ENCODE results near the gene FAM90A1. TPM values are rescaled to one million over a fixed set of nuclear protein-coding genes. Genes with fewer than 3 reads are reported as not detected.
"Not testable (repeated sequence)": the region's sequence is repeated elsewhere in the genome, so short reads cannot be mapped to it uniquely, and the experiment has no call there.

Gene FAM90A1
- total and polyA plus RNA-seq, 5 donors = 0.07 to 0.51 (median 0.23) TPM; not detected in 1

DNA sequence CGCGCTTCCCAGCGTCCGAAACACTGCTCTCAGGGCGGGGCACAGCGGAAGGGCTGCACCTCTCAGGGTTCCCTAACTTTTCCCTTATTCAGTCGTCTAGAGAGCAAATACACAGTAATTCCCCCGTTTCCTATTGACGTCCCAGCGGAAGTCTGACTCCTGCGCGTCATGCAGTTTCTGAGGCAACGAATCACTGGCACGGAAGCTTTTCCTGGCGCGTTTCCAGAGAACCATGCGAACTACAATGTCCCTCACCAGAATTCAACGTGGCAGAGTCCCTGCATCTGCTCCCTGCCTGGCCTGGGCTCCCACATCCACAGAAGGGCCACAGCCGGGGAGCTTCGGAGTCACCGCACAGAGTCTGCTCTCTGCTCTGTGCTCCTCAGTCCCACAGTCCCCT is 6.0 kb downstream of the FAM90A1 start:
- H3K27me3 ChIP-seq (ENCODE audit: control insufficient read depth, insufficient read depth); H3K4me3 ChIP-seq (ENCODE audit: low read length); intact Hi-C loops (cut with DNase I); H3K27ac ChIP-seq (ENCODE audit: low read length); H3K9me3 ChIP-seq (ENCODE audit: control insufficient read depth, low read length); ATAC-seq; H3K4me1 ChIP-seq (ENCODE audit: control insufficient read depth, insufficient read depth, low read length): not testable (repeated sequence)
- 78% methylated on average over 21 of the region's 21 CpGs for WGBS
- peak in 2 of 3 donors; percentile 59 to 73 for DNase-seq

- H3K4me3 ChIP-seq (ENCODE audit: low read length); H3K27ac ChIP-seq (ENCODE audit: low read length); intact Hi-C loops (cut with DNase I); H3K9me3 ChIP-seq (ENCODE audit: control insufficient read depth, low read length); H3K27me3 ChIP-seq (ENCODE audit: control insufficient read depth, insufficient read depth); DNase-seq; ATAC-seq; H3K4me1 ChIP-seq (ENCODE audit: control insufficient read depth, insufficient read depth, low read length): not testable (repeated sequence)
- WGBS = 79% methylated on average over 26 of the region's 26 CpGs
These were observed 8.6 kb downstream of the FAM90A1 start for GRCh38 chr12:8218711-8219382.

GRCh38 chr12:8197685-8198308 is 29.6 kb downstream of the FAM90A1 start:
- H3K27ac ChIP-seq (ENCODE audit: low read length); H3K4me3 ChIP-seq (ENCODE audit: low read length); H3K4me1 ChIP-seq (ENCODE audit: control insufficient read depth, insufficient read depth, low read length); DNase-seq; H3K9me3 ChIP-seq (ENCODE audit: control insufficient read depth, low read length); H3K27me3 ChIP-seq (ENCODE audit: control insufficient read depth, insufficient read depth); intact Hi-C loops (cut with DNase I); ATAC-seq: not testable (repeated sequence)
- 98% methylated on average over 1 of the region's 1 CpG for WGBS

- H3K27ac ChIP-seq (ENCODE audit: low read length); H3K4me1 ChIP-seq (ENCODE audit: control insufficient read depth, insufficient read depth, low read length); H3K9me3 ChIP-seq (ENCODE audit: control insufficient read depth, low read length); H3K4me3 ChIP-seq (ENCODE audit: low read length); DNase-seq; H3K27me3 ChIP-seq (ENCODE audit: control insufficient read depth, insufficient read depth); ATAC-seq; intact Hi-C loops (cut with DNase I): not testable (repeated sequence)
- 78% methylated on average over 2 of the region's 2 CpGs for WGBS
These were observed 39.3 kb downstream of the FAM90A1 start for GRCh38 chr12:8188088-8188487.

GRCh38 chr12:8184206-8184605 is 43.2 kb downstream of the FAM90A1 start:
- H3K4me1 ChIP-seq (ENCODE audit: control insufficient read depth, insufficient read depth, low read length); ATAC-seq; intact Hi-C loops (cut with DNase I); H3K9me3 ChIP-seq (ENCODE audit: control insufficient read depth, low read length); H3K27me3 ChIP-seq (ENCODE audit: control insufficient read depth, insufficient read depth); H3K27ac ChIP-seq (ENCODE audit: low read length); H3K4me3 ChIP-seq (ENCODE audit: low read length): not testable (repeated sequence)
- WGBS = 94% methylated on average over 21 of the region's 28 CpGs
- DNase-seq = peak in 1 of 3 donors; percentile 67

- H3K9me3 ChIP-seq (ENCODE audit: control insufficient read depth, low read length); H3K4me1 ChIP-seq (ENCODE audit: control insufficient read depth, insufficient read depth, low read length); DNase-seq; H3K27me3 ChIP-seq (ENCODE audit: control insufficient read depth, insufficient read depth); H3K4me3 ChIP-seq (ENCODE audit: low read length); ATAC-seq; H3K27ac ChIP-seq (ENCODE audit: low read length); intact Hi-C loops (cut with DNase I): not testable (repeated sequence)
- 98% methylated on average over 22 of the region's 23 CpGs for WGBS
These were observed 44.1 kb downstream of the FAM90A1 start for GRCh38 chr12:8183346-8183745.

DNA sequence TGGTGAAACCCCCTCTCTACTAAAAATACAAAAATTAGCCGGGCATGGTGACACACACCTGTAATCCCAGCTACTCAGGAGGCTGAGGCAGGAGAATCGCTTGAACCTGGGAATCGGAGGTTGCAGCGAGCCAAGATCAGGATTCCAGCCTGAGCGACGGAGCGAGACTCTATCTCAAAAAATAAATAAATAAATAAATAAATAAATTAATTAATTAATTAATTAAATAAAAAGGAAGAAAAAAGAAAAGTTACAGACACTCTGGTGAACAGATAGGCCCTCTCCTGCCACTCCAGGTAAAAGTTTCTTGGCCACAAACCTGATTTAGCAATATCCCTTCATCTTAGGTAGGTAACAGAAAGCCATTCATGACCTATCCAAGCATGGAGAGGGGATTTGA is 44.5 kb downstream of the FAM90A1 start:
- DNase-seq; H3K27ac ChIP-seq (ENCODE audit: low read length); ATAC-seq; intact Hi-C loops (cut with DNase I); H3K4me3 ChIP-seq (ENCODE audit: low read length); H3K27me3 ChIP-seq (ENCODE audit: control insufficient read depth, insufficient read depth); H3K4me1 ChIP-seq (ENCODE audit: control insufficient read depth, insufficient read depth, low read length); H3K9me3 ChIP-seq (ENCODE audit: control insufficient read depth, low read length): not testable (repeated sequence)
- 98% methylated on average over 7 of the region's 7 CpGs for WGBS

- H3K4me1 ChIP-seq (ENCODE audit: control insufficient read depth, insufficient read depth, low read length); DNase-seq; H3K9me3 ChIP-seq (ENCODE audit: control insufficient read depth, low read length); H3K27me3 ChIP-seq (ENCODE audit: control insufficient read depth, insufficient read depth); intact Hi-C loops (cut with DNase I); H3K4me3 ChIP-seq (ENCODE audit: low read length); ATAC-seq; H3K27ac ChIP-seq (ENCODE audit: low read length): not testable (repeated sequence)
These were observed 46.1 kb downstream of the FAM90A1 start for GRCh38 chr12:8181271-8181670.

DNA sequence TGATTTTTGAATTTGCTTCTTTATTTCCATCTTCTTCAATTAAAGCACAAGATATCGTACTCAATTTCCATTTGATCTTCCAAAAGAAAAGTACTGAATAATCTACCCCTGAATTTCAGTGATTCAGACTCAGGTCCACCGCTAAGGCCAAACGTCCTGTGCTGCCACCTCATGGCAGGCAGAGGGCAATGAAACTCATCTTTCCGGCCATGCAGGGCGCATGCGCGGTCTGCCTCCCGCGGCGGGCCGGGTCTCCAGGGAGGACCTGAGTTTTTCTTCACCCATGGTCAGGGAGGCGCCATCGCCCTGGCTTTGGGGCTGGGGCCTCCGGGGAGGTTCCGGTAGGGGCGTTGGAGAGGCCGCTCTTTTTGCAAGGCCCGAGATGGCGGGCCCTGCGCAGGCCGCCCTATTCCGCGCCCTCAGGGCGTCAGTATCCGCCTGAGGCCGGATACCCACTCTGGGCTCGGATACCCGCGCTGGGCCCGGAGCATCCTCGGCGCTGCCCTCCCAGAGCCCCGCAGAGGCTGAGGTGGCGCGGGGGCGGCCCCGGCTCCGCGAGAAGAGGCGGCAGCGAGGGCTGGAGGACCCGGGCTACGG is 47.3 kb downstream of the FAM90A1 start:
- DNase-seq = peak; percentile 76 to 89 (median 86)
- ATAC-seq; intact Hi-C loops (cut with DNase I); H3K9me3 ChIP-seq (ENCODE audit: control insufficient read depth, low read length); H3K27me3 ChIP-seq (ENCODE audit: control insufficient read depth, insufficient read depth); H3K4me1 ChIP-seq (ENCODE audit: control insufficient read depth, insufficient read depth, low read length): not testable (repeated sequence)
- 0% methylated on average over 41 of the region's 43 CpGs for WGBS
- peak overlapping the region; percentile 51 for H3K27ac ChIP-seq (ENCODE audit: low read length)
- H3K4me3 ChIP-seq (ENCODE audit: low read length) = peak overlapping the region; percentile 59

- H3K4me1 ChIP-seq (ENCODE audit: control insufficient read depth, insufficient read depth, low read length); DNase-seq; H3K9me3 ChIP-seq (ENCODE audit: control insufficient read depth, low read length); H3K4me3 ChIP-seq (ENCODE audit: low read length); H3K27me3 ChIP-seq (ENCODE audit: control insufficient read depth, insufficient read depth); intact Hi-C loops (cut with DNase I); ATAC-seq; H3K27ac ChIP-seq (ENCODE audit: low read length): not testable (repeated sequence)
- WGBS = 78% methylated on average over 2 of the region's 2 CpGs
These were observed 54.5 kb downstream of the FAM90A1 start for GRCh38 chr12:8172911-8173310.

Data from right cardiac atrium (tissue), 5 donors.